CD4-positive, alpha-beta T cell treated with Interleukin-6 for 4 hours (primary cell): Measurements from ENCODE around the gene GALNT17.

Experiments
- DNase-seq: peaks from one replicate; pipeline ENCODE4 v3.0.0-alpha.2; 2020; ENCODE audit warnings: mixed read lengths

Gene GALNT17

DNA sequence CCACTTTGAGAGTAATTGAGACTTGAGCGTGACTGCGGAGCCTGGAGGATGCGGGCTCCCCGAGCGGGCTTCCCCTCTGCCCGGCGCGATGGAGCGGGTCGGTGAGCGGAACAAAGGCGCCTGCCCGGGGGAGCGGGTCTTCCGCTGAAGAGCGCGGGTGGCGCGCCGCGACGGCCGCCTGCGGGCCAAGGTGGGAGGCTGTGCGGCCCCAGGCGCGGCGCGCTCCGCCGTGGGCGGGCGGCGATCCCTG, at the start of gene GALNT17:
Gene GALNT17 (plus strand): TSS at position 18 of the 250 bp plus-strand sequence.
- DNase-seq = no peak

DNA sequence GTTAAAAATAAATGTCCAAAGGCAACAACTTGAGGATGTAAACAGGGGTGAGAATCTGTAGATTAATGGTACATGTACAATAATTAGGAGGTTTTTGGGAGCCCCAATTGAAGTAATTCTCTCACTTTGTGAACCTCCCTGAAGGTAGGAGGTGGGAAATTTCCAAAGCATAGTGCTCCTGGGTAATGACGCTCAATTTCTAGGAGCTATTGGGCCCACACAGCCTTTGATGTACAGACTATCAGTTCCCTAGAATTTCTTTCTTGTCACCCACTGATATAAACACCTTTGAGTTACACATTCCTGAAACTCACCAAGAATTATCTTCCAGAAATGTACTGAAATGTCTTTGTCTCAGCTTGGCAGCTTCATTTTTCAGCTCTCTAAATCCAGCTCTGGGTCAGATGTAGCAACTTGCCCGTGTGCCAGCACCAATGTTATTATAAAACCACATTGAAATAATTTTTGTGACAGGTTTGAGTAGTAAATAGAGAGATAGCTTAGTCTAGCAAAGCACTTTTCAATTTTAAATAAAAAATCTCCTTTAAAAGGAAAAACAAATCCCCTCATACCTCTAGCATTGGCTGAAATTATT, 36.6 kb upstream of the GALNT17 start:
- no peak for DNase-seq

- no peak for DNase-seq
These were observed 35.6 kb upstream of the GALNT17 start for GRCh38 chr7:71096351-71096750.

- no peak for DNase-seq
These were observed 25.7 kb upstream of the GALNT17 start for GRCh38 chr7:71106226-71106625.

- no peak for DNase-seq
These were observed 19.5 kb upstream of the GALNT17 start for GRCh38 chr7:71112436-71112835.

GRCh38 chr7:71120096-71120495, 11.8 kb upstream of the GALNT17 start:
- no peak for DNase-seq

GRCh38 chr7:71129126-71129525, 2.8 kb upstream of the GALNT17 start:
- no peak for DNase-seq

- DNase-seq = no peak
These were observed 1.8 kb upstream of the GALNT17 start for GRCh38 chr7:71130031-71130679.

- no peak for DNase-seq
These were observed 453 bp upstream of the GALNT17 start for GRCh38 chr7:71131256-71132126.

- DNase-seq = no peak
These were observed 660 bp downstream of the GALNT17 start for GRCh38 chr7:71132377-71133231.

- DNase-seq = no peak
These were observed 1.3 kb downstream of the GALNT17 start for GRCh38 chr7:71133232-71133622.

DNA sequence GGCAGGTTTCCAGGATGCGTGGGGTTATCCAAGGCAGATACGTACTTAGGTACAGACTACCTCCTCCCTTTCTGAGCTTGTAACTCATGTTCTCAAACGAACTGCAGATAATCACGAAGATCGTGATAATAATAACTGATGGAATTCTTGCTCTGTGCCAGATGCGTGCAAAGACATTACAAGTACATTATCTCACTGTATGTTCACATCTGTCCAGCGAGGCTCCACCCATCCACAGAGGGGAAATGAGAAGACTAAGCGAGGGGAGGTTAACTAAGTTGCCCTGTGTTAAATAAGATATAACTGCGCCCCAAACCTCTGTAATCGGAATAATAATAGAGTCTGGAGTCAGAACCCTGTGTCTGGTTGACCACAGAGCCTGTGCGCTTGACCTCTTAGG, 1.9 kb downstream of the GALNT17 start:
- no peak for DNase-seq

- no peak for DNase-seq
These were observed 3.2 kb downstream of the GALNT17 start for GRCh38 chr7:71135116-71135515.

GRCh38 chr7:71135663-71136062, 3.7 kb downstream of the GALNT17 start:
- no peak for DNase-seq

GRCh38 chr7:71137479-71137878, 5.5 kb downstream of the GALNT17 start:
- no peak for DNase-seq

DNA sequence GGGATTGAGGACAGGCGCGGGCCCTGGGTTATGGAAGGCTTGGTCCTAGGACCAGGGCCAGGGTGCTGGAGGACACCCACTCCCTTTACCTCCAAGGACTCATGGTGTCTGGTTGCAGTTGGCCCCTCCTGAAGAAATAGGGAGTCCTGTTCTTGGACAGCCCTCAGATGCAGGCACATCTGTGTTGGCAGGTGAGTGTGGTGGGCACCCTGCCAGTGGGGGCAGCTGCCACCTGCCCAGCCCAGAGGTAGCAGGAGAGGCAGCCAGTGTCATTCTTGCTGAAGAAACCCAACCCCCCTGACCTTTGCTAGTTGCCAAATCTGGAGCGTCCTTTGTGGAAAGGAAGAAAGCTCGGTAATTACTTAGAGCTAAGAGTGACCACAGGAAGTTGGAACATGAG, 8.3 kb downstream of the GALNT17 start:
- DNase-seq = no peak

DNA sequence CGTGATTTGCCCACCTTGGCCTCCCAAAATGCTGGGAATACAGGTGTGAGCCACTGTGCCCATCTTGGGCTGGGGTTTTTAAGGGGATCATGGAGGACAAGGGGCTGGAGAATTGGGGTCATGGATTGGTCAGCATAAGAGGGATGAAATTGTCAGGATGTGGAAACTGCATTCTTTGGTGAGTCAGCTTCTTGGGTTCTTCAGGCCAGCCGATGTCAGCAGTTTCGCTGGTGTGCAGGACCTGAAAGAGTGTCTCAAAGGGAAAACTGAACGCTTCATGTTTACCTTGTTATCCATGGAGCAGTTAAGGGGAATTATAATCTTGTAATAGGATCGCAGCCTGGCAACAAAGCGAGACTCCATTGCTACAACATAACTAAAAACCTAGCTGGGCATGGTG, 13.0 kb downstream of the GALNT17 start:
- no peak for DNase-seq

GRCh38 chr7:71145906-71146901, 14.3 kb downstream of the GALNT17 start:
- DNase-seq = no peak

GRCh38 chr7:71148098-71148497, 16.2 kb downstream of the GALNT17 start:
- DNase-seq = no peak

DNA sequence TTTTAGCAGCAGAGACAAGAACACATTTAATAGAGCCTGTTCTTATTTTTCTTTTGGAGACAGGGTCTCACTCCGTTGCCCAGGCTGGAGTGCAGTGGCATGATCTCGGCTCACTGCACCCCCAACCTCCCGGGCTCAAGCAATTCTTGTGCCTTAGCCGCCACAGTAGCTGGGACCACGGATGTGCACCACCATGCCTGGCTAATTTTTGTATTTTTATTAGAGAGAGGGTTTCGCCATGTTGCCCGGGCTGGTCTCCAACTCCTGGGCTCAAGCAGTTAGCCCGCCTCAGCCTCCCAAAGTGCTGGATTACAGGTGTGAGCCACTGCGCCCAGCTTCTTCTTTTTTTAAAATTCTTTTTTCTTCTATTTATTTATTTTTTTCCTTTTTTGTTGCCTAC, 23.3 kb downstream of the GALNT17 start:
- DNase-seq = no peak

DNA sequence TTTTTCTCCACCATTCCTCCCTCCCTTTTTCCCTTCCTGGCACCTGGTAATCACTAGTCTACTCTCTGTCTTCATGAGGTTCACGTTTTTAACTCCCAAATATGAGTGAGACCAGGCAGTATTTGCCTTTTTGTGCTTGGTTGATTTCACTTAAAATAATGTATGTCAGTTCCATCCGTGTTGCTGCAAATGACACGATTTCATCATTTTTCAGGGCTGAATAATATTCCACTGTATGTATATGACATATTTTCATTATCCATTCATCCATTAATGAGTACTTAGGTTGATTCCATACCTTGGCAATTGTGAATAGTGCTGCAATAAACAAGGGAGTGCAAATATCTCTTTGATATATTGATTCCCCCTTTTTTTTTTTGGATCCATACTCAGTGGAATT, 25.8 kb downstream of the GALNT17 start:
- no peak for DNase-seq

DNA sequence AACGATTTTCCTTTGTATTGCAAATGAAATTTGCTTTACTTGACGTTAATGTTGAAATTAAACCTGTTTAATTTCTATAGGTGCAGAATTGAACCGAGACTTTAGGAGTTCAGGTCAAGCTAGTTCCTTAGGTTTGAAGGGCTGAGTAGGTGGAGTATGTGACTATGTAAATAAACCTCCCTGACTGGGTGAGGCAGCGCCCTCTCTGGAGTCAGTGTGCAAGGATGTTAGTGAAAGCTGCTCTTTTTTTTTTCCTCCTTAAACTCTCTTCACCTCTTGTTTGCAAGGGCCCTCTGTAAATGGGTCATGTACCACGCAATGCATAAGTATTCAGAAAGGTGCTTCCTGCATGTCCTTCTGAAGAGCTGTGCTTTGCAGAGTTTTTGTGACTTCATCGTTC, 33.8 kb downstream of the GALNT17 start:
- DNase-seq = no peak
